SU-DHL-6 (cell line): Measurements from ENCODE around the gene FSCN2.

ENCODE experiments used
- CTCF ChIP-seq: fragments of 200-600 bp; sonication (generic); IDR thresholded peaks from one replicate; pipeline ENCODE4 v1.5.1; 2017; ENCODE audit warnings: antibody characterized with exemption, mild to moderate bottlenecking, low read length, moderate library complexity; ENCODE audit not compliant: insufficient read depth, poor library complexity, severe bottlenecking
- EZH2phosphoT487 ChIP-seq: fragments of 200-600 bp; sonication (generic), shearing (Covaris generic); conservative IDR thresholded peaks from 2 replicates; pipeline ENCODE4 v1.6.1; 2018; ENCODE audit warnings: mild to moderate bottlenecking, antibody characterized with exemption, low read length, moderate library complexity, mixed read lengths

DNA sequence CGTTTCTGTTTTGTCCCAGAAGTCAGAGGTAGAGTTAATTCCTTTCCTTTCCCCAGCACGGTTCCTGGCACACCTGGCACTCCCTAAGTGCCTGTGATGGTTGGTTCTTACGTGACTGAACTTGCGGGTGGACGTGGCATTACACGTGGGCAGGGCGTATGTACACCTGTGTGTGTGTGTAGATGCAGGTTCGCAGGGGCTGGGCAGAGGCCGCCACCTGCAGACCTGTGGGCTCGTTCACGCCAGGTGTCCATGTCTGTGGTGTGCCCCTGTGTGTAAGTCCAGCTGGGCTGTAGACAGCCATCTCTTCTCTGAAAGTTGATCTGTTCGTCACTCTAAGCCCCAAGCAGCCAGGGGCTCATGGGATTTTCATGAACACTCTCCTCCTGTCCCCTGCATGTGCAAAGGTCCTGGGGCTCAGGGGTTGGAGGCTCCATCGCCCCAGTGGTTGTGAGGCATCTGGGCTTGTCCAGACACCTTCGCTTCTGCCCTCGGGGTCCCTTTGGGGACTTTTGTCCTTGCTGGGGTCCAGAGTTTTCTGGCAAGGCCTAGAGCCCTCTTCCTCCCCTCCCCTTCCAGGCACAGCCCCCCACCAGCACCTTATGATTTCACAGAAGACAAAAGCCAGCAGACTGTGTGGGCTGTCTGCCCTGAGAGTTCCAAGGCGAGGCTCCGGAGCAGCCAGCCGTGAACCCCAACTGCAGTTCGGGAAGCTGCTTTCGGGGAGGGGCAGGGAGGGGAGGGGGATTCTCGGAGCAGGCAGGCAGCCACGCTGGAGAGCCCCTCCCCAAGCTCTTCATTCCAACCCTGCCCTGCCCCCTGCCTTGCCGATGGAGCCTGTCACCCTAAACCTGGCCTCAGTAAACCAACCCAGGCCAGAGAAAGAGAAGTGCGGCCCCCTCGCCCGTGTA lies 5.4 kb upstream of the FSCN2 start:
- TF ChIP-seq CTCF, result no peak
- no peak for TF ChIP-seq EZH2phosphoT487
